22Rv1 (cell line): ENCODE data around the gene POLD4.

Experiments
- CTCF ChIP-seq: fragments of 450-650 bp; IDR thresholded peaks from 2 replicates; pipeline ENCODE4 v1.5.1; 2017; ENCODE audit warnings: mild to moderate bottlenecking
- ZFX ChIP-seq: fragments of 450-650 bp; IDR thresholded peaks from 2 replicates; pipeline ENCODE4 v1.6.1; 2017; ENCODE audit warnings: antibody characterized with exemption, borderline replicate concordance

- TF ChIP-seq CTCF (no peak), ZFX (no peak)
These were observed 3.9 kb downstream of the POLD4 start for GRCh38 chr11:67349457-67349856.
